GM13976 (cell line): ENCODE data around the gene VDAC2.
A peak's percentile ranks its signal among the peaks of the same experiment; 100 is the strongest.

Experiments used
- DNase-seq: peaks from one replicate; pipeline ENCODE4 v3.0.0; 2012; ENCODE audit warnings: low spot score
- CTCF ChIP-seq: IDR thresholded peaks from 2 replicates; pipeline ENCODE4 v1.5.1; 2012; ENCODE audit warnings: borderline replicate concordance, mild to moderate bottlenecking; ENCODE audit not compliant: insufficient read depth; ENCODE audit errors: extremely low read depth, missing control alignments, control extremely low read depth
- in situ Hi-C: fragments of 300-500 bp; cut with MboI; formaldehyde crosslinking; loops from one replicate; pipeline ENCODE4 v1.12.0; 2022; ENCODE audit warnings: low sequenced_read_pairs, mixed read lengths, inconsistent platforms; ENCODE audit not compliant: unreplicated experiment

VDAC2 gene

GRCh38 chr10:75207079-75207856, 3.3 kb upstream of the VDAC2 start:
- TF ChIP-seq CTCF, result no peak
- DNase-seq, result no peak
- in situ Hi-C loops, result no loop called here

- DNase-seq, result no peak
- in situ Hi-C loops, result no loop called here
- no peak for TF ChIP-seq CTCF
Measured at GRCh38 chr10:75207857-75208144, 2.8 kb upstream of the VDAC2 start.

GRCh38 chr10:75208181-75208580, 2.4 kb upstream of the VDAC2 start:
- TF ChIP-seq CTCF, result no peak

GRCh38 chr10:75209086-75209920, 1.3 kb upstream of the VDAC2 start:
- no peak for DNase-seq
- in situ Hi-C loops, result no loop called here
- no peak for TF ChIP-seq CTCF

More at GRCh38 chr10:75208181-75208580, 2.4 kb upstream of the VDAC2 start:
- in situ Hi-C loops, result no loop called here
- no peak for DNase-seq

GRCh38 chr10:75209921-75210281, 695 bp upstream of the VDAC2 start:
- DNase-seq, result peak; percentile 77
- TF ChIP-seq CTCF, result no peak
- in situ Hi-C loops, result no loop called here

DNA sequence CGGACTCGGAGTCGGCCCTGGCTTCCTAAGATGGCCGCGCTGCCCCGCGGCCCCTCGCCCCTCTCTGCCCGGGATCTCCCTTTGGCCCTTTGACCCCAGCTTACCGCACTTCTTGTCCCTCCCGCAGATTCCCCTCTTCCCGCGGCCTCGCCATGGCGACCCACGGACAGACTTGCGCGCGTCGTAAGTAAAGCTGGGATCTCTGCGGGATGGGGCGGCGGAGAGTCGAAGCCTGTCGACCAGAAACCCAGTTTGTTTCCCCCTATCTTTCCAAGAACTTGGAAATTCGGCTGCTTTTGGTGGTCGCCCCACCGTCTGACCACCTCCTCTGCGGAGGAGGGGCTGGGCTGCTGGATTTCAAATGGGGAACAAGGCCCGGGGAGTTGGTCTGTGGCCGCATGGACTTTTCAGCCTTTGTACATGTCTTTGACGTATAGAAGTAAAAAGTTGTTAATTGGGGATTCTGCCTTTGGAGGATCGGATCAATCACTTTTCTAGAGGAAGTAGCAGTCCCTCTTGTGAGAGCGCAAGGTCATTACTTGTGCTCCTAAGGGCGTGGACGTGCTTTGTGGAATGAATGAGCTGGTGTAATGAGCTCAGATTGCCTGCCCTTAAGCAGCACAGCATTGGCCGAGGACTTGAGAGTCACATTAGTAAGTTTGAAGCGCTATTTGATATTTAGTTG, 553 bp downstream of the VDAC2 start:
- TF ChIP-seq CTCF, result no peak
- DNase-seq, result peak; percentile 44
- in situ Hi-C loops, result no loop called here
